K562 (cell line): Measurements from ENCODE around the gene MYL1. TPM values are rescaled to one million over a fixed set of nuclear protein-coding genes. Genes with fewer than 3 reads are reported as not detected.

Experiments used
- ATAC-seq: fragments of 200-7000 bp; cut with Tn5 transposase; 3 replicates; pipeline ENCODE4 v1.9.1; 2020; ENCODE audit warnings: moderate library complexity
- BruUV-seq: library from RNA; stranded (reverse); fragments of 400-500 nt; replicated peaks from 2 replicates; lab custom pipeline; 2021; lab: Mats Ljungman, UMichigan
- CTCF ChIA-PET: fragments of 300-600 bp; formaldehyde crosslinking; extraction: SDS; loops from one replicate; lab custom pipeline; 2021; ENCODE audit warnings: low intra/inter-chr PET ratio; lab: Yijun Ruan, JAX
- POLR2A ChIA-PET: fragments of 300-600, 350-650 bp; sonication (Branson Sonifier 250); formaldehyde crosslinking; extraction: SDS; loops from one replicate; lab custom pipeline; 2021; ENCODE audit warnings: antibody characterized with exemption, inconsistent platforms; lab: Yijun Ruan, JAX
- DNase-seq, 4 experiments: peaks; one replicate each; pipeline versions ENCODE4 v3.0.0 to v3.0.0-alpha.2; 2011 to 2018; ENCODE audit warnings: low spot score in 3 of 4, mixed read lengths in 3 of 4; ENCODE audit errors: extremely low read depth in 1 of 4
- FAIRE-seq: peaks from 2 replicates; lab custom pipeline; 2011; peaks lifted over from hg19 to GRCh38; lab: Jason Lieb, UNC
- H2AFZ ChIP-seq: 2 replicates; pipeline ENCODE4 v1.6.0; 2011; ENCODE audit warnings: low read depth, low read length, control low read depth, inconsistent platforms
- H3K27ac ChIP-seq: fragments of 200-600 bp; 3 replicates; pipeline ENCODE4 v1.8.0; 2011; ENCODE audit warnings: low read depth, mild to moderate bottlenecking, control low read depth, inconsistent platforms, low read length, moderate library complexity, mixed read lengths; ENCODE audit errors: extremely low read depth
- H3K27me3 ChIP-seq, 2 experiments: fragments of 300-600 bp in 1 of 2; 2 replicates in 1 of 2; 3 replicates in 1 of 2; pipeline versions ENCODE4 v1.6.0 to v1.8.0; 2011; ENCODE audit warnings: inconsistent platforms in 2 of 2, low read length in 2 of 2, mild to moderate bottlenecking in 1 of 2, mixed read lengths in 1 of 2, moderate library complexity in 1 of 2; ENCODE audit not compliant: control insufficient read depth in 2 of 2, insufficient read depth in 2 of 2
- H3K36me3 ChIP-seq: fragments of 300-600 bp; 3 replicates; pipeline ENCODE4 v1.8.0; 2011; ENCODE audit warnings: mild to moderate bottlenecking, low read length, inconsistent platforms; ENCODE audit not compliant: control insufficient read depth, insufficient read depth
- H3K4me1 ChIP-seq, 2 experiments: fragments of 200-600 bp in 1 of 2; replicated peaks in 1 of 2; 2 replicates in 1 of 2; 3 replicates in 1 of 2; pipeline versions ENCODE4 v1.5.1 to v1.8.0; 2011; ENCODE audit warnings: inconsistent platforms in 2 of 2, low read length in 2 of 2, mild to moderate bottlenecking in 1 of 2, mixed read lengths in 1 of 2, moderate library complexity in 1 of 2; ENCODE audit not compliant: control insufficient read depth in 2 of 2, insufficient read depth in 2 of 2
- H3K4me2 ChIP-seq: 2 replicates; pipeline ENCODE4 v1.6.1; 2011; ENCODE audit warnings: low read length, control low read depth, inconsistent platforms, mixed read lengths; ENCODE audit not compliant: insufficient read depth
- H3K4me3 ChIP-seq: fragments of 200-600 bp; sonication (generic), shearing (Covaris generic); 2 replicates; pipeline ENCODE4 v1.5.1; 2016; ENCODE audit warnings: control low read depth, inconsistent platforms
- H3K79me2 ChIP-seq: fragments of 200-600 bp; 3 replicates; pipeline ENCODE4 v1.8.0; 2011; ENCODE audit warnings: low read length, inconsistent platforms; ENCODE audit not compliant: control insufficient read depth, insufficient read depth
- H3K9ac ChIP-seq, 2 experiments: 2 replicates each; pipeline versions ENCODE4 v1.6.0 to v1.6.1; 2011; ENCODE audit warnings: low read depth in 2 of 2, low read length in 2 of 2, control low read depth in 1 of 2, inconsistent platforms in 1 of 2, mild to moderate bottlenecking in 1 of 2, mixed read lengths in 1 of 2; ENCODE audit not compliant: insufficient read depth in 1 of 2
- H3K9me1 ChIP-seq: one replicate; pipeline ENCODE4 v1.6.0; 2011; ENCODE audit warnings: inconsistent platforms, mild to moderate bottlenecking, low read length, moderate library complexity; ENCODE audit not compliant: control insufficient read depth, insufficient read depth
- H3K9me3 ChIP-seq: replicated peaks from 2 replicates; pipeline ENCODE4 v1.5.1; 2011; ENCODE audit warnings: low read depth, low read length, inconsistent platforms; ENCODE audit not compliant: control insufficient read depth, insufficient read depth
- H4K20me1 ChIP-seq: replicated peaks from 2 replicates; pipeline ENCODE4 v1.6.1; 2011; ENCODE audit warnings: low read length, inconsistent platforms, mixed read lengths; ENCODE audit not compliant: control insufficient read depth, insufficient read depth
- CHD1 ChIP-seq: fragments of 200-600 bp; sonication (generic); IDR thresholded peaks from one replicate; pipeline ENCODE4 v1.6.1; 2012; ENCODE audit warnings: mild to moderate bottlenecking, moderate library complexity, low read length, inconsistent platforms
- GABPB1 ChIP-seq: sonication (generic); formaldehyde crosslinking; IDR thresholded peaks from 2 replicates; pipeline ENCODE4 v1.8.0; 2022; ENCODE audit warnings: mild to moderate bottlenecking, missing genetic modification reagents
- GTF2B ChIP-seq: IDR thresholded peaks from 2 replicates; pipeline ENCODE4 v1.6.1; 2011; ENCODE audit not compliant: insufficient read length; ENCODE audit errors: extremely low read depth
- NFXL1 ChIP-seq: fragments of 450-650 bp; formaldehyde crosslinking; IDR thresholded peaks from 2 replicates; pipeline ENCODE4 v1.4.0; 2021; ENCODE audit warnings: mild to moderate bottlenecking
- POLR3G ChIP-seq: IDR thresholded peaks from 2 replicates; pipeline ENCODE4 v1.6.1; 2011; ENCODE audit not compliant: insufficient read length, insufficient replicate concordance; ENCODE audit errors: extremely low read depth
- SIRT6 ChIP-seq: IDR thresholded peaks from one replicate; pipeline ENCODE4 v1.6.1; 2012; ENCODE audit warnings: low read depth, mild to moderate bottlenecking, control low read depth, inconsistent platforms, low read length, moderate library complexity
- ZFP91 ChIP-seq: sonication (generic); formaldehyde crosslinking; IDR thresholded peaks from 2 replicates; pipeline ENCODE4 v1.8.0; 2022; ENCODE audit warnings: mild to moderate bottlenecking, missing genetic modification reagents
- ZNF77 ChIP-seq: fragments of 250-450 bp; sonication (Bioruptor Pico); IDR thresholded peaks from 2 replicates; pipeline ENCODE4 v1.5.0; 2020
- ZNF780A ChIP-seq: fragments of 250-450 bp; sonication (Bioruptor Pico); IDR thresholded peaks from 2 replicates; pipeline ENCODE4 v1.5.0; 2021; ENCODE audit warnings: mild to moderate bottlenecking
- ZNF830 ChIP-seq: fragments of 250-450 bp; sonication (Bioruptor Pico); IDR thresholded peaks from 2 replicates; pipeline ENCODE4 v1.5.0; 2021; ENCODE audit warnings: mild to moderate bottlenecking
- WGBS: fragments of 100-300 bp; shearing (Covaris generic); methylation state at CpG from one replicate; pipeline ENCODE4 v1.1.6; 2016; ENCODE audit warnings: low coverage, mixed read lengths; ENCODE audit not compliant: insufficient coverage; ENCODE audit errors: missing lambda C conversion rate; 5-methylcytosine and 5-hydroxymethylcytosine counted together
- in situ Hi-C: fragments of 300-500 bp; cut with MboI; formaldehyde crosslinking; loops from 4 replicates; pipeline ENCODE4 v1.15.0; 2018; ENCODE audit warnings: inconsistent platforms, mixed read lengths
- intact Hi-C: fragments of 100-400 bp; cut with micrococcal nuclease; formaldehyde crosslinking; loops from 2 replicates; pipeline ENCODE4 v1.14.2; 2022
- polyA plus RNA-seq, 8 experiments: library from polyadenylated mRNA; depleted of rRNA in 4 of 8; stranded (reverse) in 5 of 8; unstranded in 3 of 8; fragments of >200 nt; fragmentation: Nextera tagmentation in 2 of 8; fragmentation: Illumina TruSeq in 1 of 8; extraction: Ambion mirVana in 2 of 8; extraction: Trizol in 1 of 8; gene quantifications; 2 replicates each; pipeline versions ENCODE4 v1.2.1 to v1.2.3, GENCODE V29; 2011 to 2014; ENCODE audit warnings: inconsistent platforms in 1 of 8, missing spikeins in 1 of 8
- small RNA-seq: library from RNA; depleted of rRNA; stranded (forward); fragments of <200 nt; gene quantifications from one replicate; pipeline ENCODE3, GENCODE V24; 2014
- total RNA-seq, 7 experiments: library from RNA; depleted of rRNA in 6 of 7; stranded (reverse); fragments of >200 nt in 6 of 7; fragmentation: Illumina TruSeq in 2 of 7; extraction: Trizol in 2 of 7; gene quantifications; 2 replicates each; pipeline versions ENCODE4 v1.2.1 to v1.2.3, GENCODE V29; 2011 to 2021; ENCODE audit warnings: low replicate concordance in 1 of 7

Gene MYL1
- total and polyA plus RNA-seq, 9 of the 15 experiments (the other 6 are each of a cell fraction or from before 2014, with no cell fraction given), result not detected

- in situ Hi-C loops, result no loop called here
- Histone ChIP-seq H3K4me2 (no peak overlapping the region), H3K79me2 (no peaks in the 10 kb centered on the region), H3K4me3 (no peak overlapping the region), H3K9ac (no peak overlapping the region), H3K27ac (no peak overlapping the region), H3K9me3 (no peaks in the 10 kb centered on the region), H3K9me1 (no peaks in the 10 kb centered on the region), H2AFZ (no peak overlapping the region), H3K4me1 (no peaks in the 10 kb centered on the region), H4K20me1 (no peaks in the 10 kb centered on the region), H3K27me3 (no peaks in the 10 kb centered on the region), H3K36me3 (no peaks in the 10 kb centered on the region)
- DNase-seq (no peak), ATAC-seq (no peak), FAIRE-seq (no peak)
- intact Hi-C loops, result no loop called here
- no TSS peak for BruUV-seq
- ChIA-PET POLR2A (interaction anchor here (0.6 kb wide), 1 partner anchor 21 kb away, joined by 3 read pairs; no protein-coding TSS in a partner anchor), CTCF (no interaction called here)
- TF ChIP-seq GTF2B (no peak), ZNF830 (CRISPR knock-in tag) (no peak), ZNF780A (CRISPR knock-in tag) (no peak), ZFP91 (CRISPR knock-in tag) (no peak), SIRT6 (no peak), NFXL1 (CRISPR knock-in tag) (no peak), POLR3G (no peak), GABPB1 (CRISPR knock-in tag) (no peak), CHD1 (no peak), ZNF77 (no peak)
- 0% methylated on average over 1 of the region's 1 CpG for WGBS
Observed at GRCh38 chr2:210250622-210251021, 64.4 kb downstream of the MYL1 start.

Small RNAs within 50 kb of the gene (small RNA-seq; reads per million reads assigned to genes)
- gene RF00019, result not detected

Other genes with a start within 250 kb of the MYL1 start
- 1.3 TPM in 2 replicates for gene KANSL1L, start 143.8 kb downstream of the MYL1 start, total RNA-seq (2014; rRNA removed)
- gene KANSL1L, start 143.8 kb downstream of the MYL1 start, total RNA-seq (2014; rRNA removed; fragmentation: Illumina TruSeq; extraction: Trizol), result 2.7 and 3.8 TPM in 2 replicates
- 3.8 and 4.6 TPM in 2 replicates for gene KANSL1L, start 143.8 kb downstream of the MYL1 start, total RNA-seq (2015; rRNA removed; fragmentation: Illumina TruSeq; extraction: Trizol)
- gene KANSL1L, start 143.8 kb downstream of the MYL1 start, total RNA-seq (2021), result 2.2 and 2.8 TPM in 2 replicates
- 5.2 and 6.7 TPM in 2 replicates for gene KANSL1L, start 143.8 kb downstream of the MYL1 start, polyA plus RNA-seq (2011; rRNA removed)
- gene KANSL1L, start 143.8 kb downstream of the MYL1 start, polyA plus RNA-seq (2014; fragmentation: Illumina TruSeq; extraction: Trizol), result 2.7 and 3.5 TPM in 2 replicates
- gene KANSL1L, start 143.8 kb downstream of the MYL1 start, polyA plus RNA-seq (2014; fragmentation: Nextera tagmentation; extraction: Ambion mirVana), result 1 to 10 TPM; 1.3 to 1.4 TPM
- gene KANSL1L, start 143.8 kb downstream of the MYL1 start, polyA plus RNA-seq (2014; rRNA removed), result 2.4 and 3.2 TPM in 2 replicates
- gene ACADL, start 89.7 kb downstream of the MYL1 start, total RNA-seq (2014; rRNA removed), result not detected in 2 replicates
- not detected in 2 replicates for gene ACADL, start 89.7 kb downstream of the MYL1 start, total RNA-seq (2014; rRNA removed; fragmentation: Illumina TruSeq; extraction: Trizol)
- not detected in 2 replicates for gene ACADL, start 89.7 kb downstream of the MYL1 start, total RNA-seq (2015; rRNA removed; fragmentation: Illumina TruSeq; extraction: Trizol)
- gene ACADL, start 89.7 kb downstream of the MYL1 start, total RNA-seq (2021), result 0.07 TPM in 1 of 2 replicates, not detected in the other
- gene ACADL, start 89.7 kb downstream of the MYL1 start, polyA plus RNA-seq (2011; rRNA removed), result not detected in 2 replicates
- gene ACADL, start 89.7 kb downstream of the MYL1 start, polyA plus RNA-seq (2014; fragmentation: Illumina TruSeq; extraction: Trizol), result not detected in 2 replicates
- gene ACADL, start 89.7 kb downstream of the MYL1 start, polyA plus RNA-seq (2014; fragmentation: Nextera tagmentation; extraction: Ambion mirVana), result not detected
- gene ACADL, start 89.7 kb downstream of the MYL1 start, polyA plus RNA-seq (2014; rRNA removed), result not detected in 2 replicates
- gene LANCL1, start 161.6 kb upstream of the MYL1 start, total RNA-seq (2014; rRNA removed), result 15.3 and 15.9 TPM in 2 replicates
- gene LANCL1, start 161.6 kb upstream of the MYL1 start, total RNA-seq (2014; rRNA removed; fragmentation: Illumina TruSeq; extraction: Trizol), result 35.9 and 40.9 TPM in 2 replicates
- gene LANCL1, start 161.6 kb upstream of the MYL1 start, total RNA-seq (2015; rRNA removed; fragmentation: Illumina TruSeq; extraction: Trizol), result 28.1 and 28.4 TPM in 2 replicates
- 35.6 and 37.5 TPM in 2 replicates for gene LANCL1, start 161.6 kb upstream of the MYL1 start, total RNA-seq (2021)
- gene LANCL1, start 161.6 kb upstream of the MYL1 start, polyA plus RNA-seq (2011; rRNA removed), result 46.9 and 56.3 TPM in 2 replicates
- gene LANCL1, start 161.6 kb upstream of the MYL1 start, polyA plus RNA-seq (2014; fragmentation: Illumina TruSeq; extraction: Trizol), result 34.1 and 40.3 TPM in 2 replicates
- gene LANCL1, start 161.6 kb upstream of the MYL1 start, polyA plus RNA-seq (2014; fragmentation: Nextera tagmentation; extraction: Ambion mirVana), result 10 to 100 TPM; 22.4 to 30.1 TPM
- gene LANCL1, start 161.6 kb upstream of the MYL1 start, polyA plus RNA-seq (2014; rRNA removed), result 22.2 and 24.0 TPM in 2 replicates
- gene CPS1, start 241.4 kb upstream of the MYL1 start, total RNA-seq (2014; rRNA removed), result 4.3 and 5.7 TPM in 2 replicates
- 9.6 and 10.7 TPM in 2 replicates for gene CPS1, start 241.4 kb upstream of the MYL1 start, total RNA-seq (2014; rRNA removed; fragmentation: Illumina TruSeq; extraction: Trizol)
- gene CPS1, start 241.4 kb upstream of the MYL1 start, total RNA-seq (2015; rRNA removed; fragmentation: Illumina TruSeq; extraction: Trizol), result 8.7 and 9.2 TPM in 2 replicates
- gene CPS1, start 241.4 kb upstream of the MYL1 start, total RNA-seq (2021), result 5.0 and 6.0 TPM in 2 replicates
- gene CPS1, start 241.4 kb upstream of the MYL1 start, polyA plus RNA-seq (2011; rRNA removed), result 11.6 and 13.5 TPM in 2 replicates
- gene CPS1, start 241.4 kb upstream of the MYL1 start, polyA plus RNA-seq (2014; fragmentation: Illumina TruSeq; extraction: Trizol), result 8.7 and 9.3 TPM in 2 replicates
- gene CPS1, start 241.4 kb upstream of the MYL1 start, polyA plus RNA-seq (2014; fragmentation: Nextera tagmentation; extraction: Ambion mirVana), result 1 to 10 TPM; 2.4 to 3.6 TPM
- 5.1 and 6.0 TPM in 2 replicates for gene CPS1, start 241.4 kb upstream of the MYL1 start, polyA plus RNA-seq (2014; rRNA removed)